Measurements from ENCODE around the gene BMS1. TPM values are rescaled to one million over a fixed set of nuclear protein-coding genes. Genes with fewer than 3 reads are reported as not detected.

BMS1 gene
- total RNA-seq, 1 experiment from 2014 or later: 44.2 TPM

- H2BK15ac ChIP-seq (ENCODE audit: low read depth, low read length): no peak overlapping the region
- no peaks in the 10 kb centered on the region; the same call in 1 of the 2 replicates for H3K4me1 ChIP-seq (ENCODE audit: insufficient read depth, low read length)
- no peak overlapping the region for H3K4me2 ChIP-seq (ENCODE audit: insufficient read depth, insufficient read length, low read length)
- H3K18ac ChIP-seq (ENCODE audit: insufficient read length, low read depth, low read length): no peak overlapping the region
- H2BK20ac ChIP-seq (ENCODE audit: low read depth, low read length, poor library complexity, severe bottlenecking): no peak overlapping the region
- peaks cover 21 to 28% of the 10 kb centered on the region in 2 experiments for H3K4me1 Mint-ChIP-seq
- no peak overlapping the region for H3K27ac ChIP-seq (ENCODE audit: insufficient read length, low read depth, low read length)
- no peak overlapping the region for H2BK12ac ChIP-seq (ENCODE audit: insufficient read length, low read depth, low read length)
- H2AK5ac ChIP-seq (ENCODE audit: insufficient read length, low read length): no peak overlapping the region
- H3K79me1 ChIP-seq (ENCODE audit: insufficient read depth, low read depth, low read length, poor library complexity, severe bottlenecking): no peaks in the 10 kb centered on the region
- H4K8ac ChIP-seq (replicated peaks; ENCODE audit: insufficient read length, low read depth, low read length): no peak overlapping the region
- no peak overlapping the region for H4K5ac ChIP-seq (ENCODE audit: insufficient read length, low read depth, low read length)
- H3K4ac ChIP-seq (ENCODE audit: low read depth, low read length): no peak overlapping the region
- no peak overlapping the region for H3K56ac ChIP-seq (ENCODE audit: insufficient read length, low read depth, low read length)
- no peaks in the 10 kb centered on the region for H3K27me3 ChIP-seq (ENCODE audit: insufficient read depth, low read length)
- TF ChIP-seq, protein P1, sequence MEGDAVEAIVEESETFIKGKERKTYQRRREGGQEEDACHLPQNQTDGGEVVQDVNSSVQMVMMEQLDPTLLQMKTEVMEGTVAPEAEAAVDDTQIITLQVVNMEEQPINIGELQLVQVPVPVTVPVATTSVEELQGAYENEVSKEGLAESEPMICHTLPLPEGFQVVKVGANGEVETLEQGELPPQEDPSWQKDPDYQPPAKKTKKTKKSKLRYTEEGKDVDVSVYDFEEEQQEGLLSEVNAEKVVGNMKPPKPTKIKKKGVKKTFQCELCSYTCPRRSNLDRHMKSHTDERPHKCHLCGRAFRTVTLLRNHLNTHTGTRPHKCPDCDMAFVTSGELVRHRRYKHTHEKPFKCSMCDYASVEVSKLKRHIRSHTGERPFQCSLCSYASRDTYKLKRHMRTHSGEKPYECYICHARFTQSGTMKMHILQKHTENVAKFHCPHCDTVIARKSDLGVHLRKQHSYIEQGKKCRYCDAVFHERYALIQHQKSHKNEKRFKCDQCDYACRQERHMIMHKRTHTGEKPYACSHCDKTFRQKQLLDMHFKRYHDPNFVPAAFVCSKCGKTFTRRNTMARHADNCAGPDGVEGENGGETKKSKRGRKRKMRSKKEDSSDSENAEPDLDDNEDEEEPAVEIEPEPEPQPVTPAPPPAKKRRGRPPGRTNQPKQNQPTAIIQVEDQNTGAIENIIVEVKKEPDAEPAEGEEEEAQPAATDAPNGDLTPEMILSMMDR (conservative IDR thresholded peaks at IDR 0.05): no peak
- no peak overlapping the region; a peak in 1 of 5 replicates for H3K4me3 Mint-ChIP-seq
- H3K9me3 Mint-ChIP-seq: peaks cover 0 to 2% of the 10 kb centered on the region in 2 experiments; a peak in 1 of 5 replicates
- H3K23ac ChIP-seq (ENCODE audit: insufficient read length, low read depth, low read length): no peak overlapping the region
- H3K9me3 ChIP-seq (ENCODE audit: control insufficient read depth, low read depth, low read length): no peaks in the 10 kb centered on the region
- H4K20me1 ChIP-seq (ENCODE audit: control insufficient read depth, insufficient read depth, insufficient read length): no peaks in the 10 kb centered on the region
- H3K27ac Mint-ChIP-seq: no peak overlapping the region
- no CpG with 5 or more reads among the region's 60 CpGs for WGBS (ENCODE audit: extremely low coverage, insufficient read length, low lambda C conversion rate)
- no peaks in the 10 kb centered on the region for H3K79me2 ChIP-seq (ENCODE audit: insufficient read depth, low read length)
- DNase-seq: peak; percentile 37
- H3K14ac ChIP-seq (ENCODE audit: insufficient read depth, low read length): no peak overlapping the region
- H3K23me2 ChIP-seq (ENCODE audit: insufficient read length, low read depth, low read length, poor library complexity, severe bottlenecking): no peaks in the 10 kb centered on the region
- H3T11ph ChIP-seq (ENCODE audit: low read length): no peak overlapping the region
- H3K36me3 Mint-ChIP-seq (ENCODE audit: insufficient read depth in 1 of 3, low read depth in 3 of 3): peaks cover 2 to 7% (median 2%) of the 10 kb centered on the region in 3 experiments; a peak in 6 of 7 replicates
- H3K27me3 Mint-ChIP-seq (ENCODE audit: low read depth): no peaks in the 10 kb centered on the region
- no peak overlapping the region for H2BK5ac ChIP-seq (ENCODE audit: insufficient read length, low read length)
- no peak overlapping the region for H2AFZ ChIP-seq (ENCODE audit: low read length)
- H3K9ac ChIP-seq (ENCODE audit: extremely low read depth, insufficient read length, low read length): no peak overlapping the region
- no peak overlapping the region for H2BK120ac ChIP-seq (ENCODE audit: low read depth, low read length, poor library complexity, severe bottlenecking)
- no peak overlapping the region for H4K91ac ChIP-seq (ENCODE audit: insufficient read length, low read depth, low read length)
Observed at GRCh38 chr10:42836771-42837468, 54.3 kb downstream of the BMS1 start.
